ENCODE data around the gene ABAT.
"Not testable (repeated sequence)": the region's sequence is repeated elsewhere in the genome, so short reads cannot be mapped to it uniquely, and the experiment has no call there.

ABAT gene

GRCh38 chr16:8741636-8742035, 67.2 kb downstream of the ABAT start:
- H3K9ac ChIP-seq (ENCODE audit: low read depth, low read length) = no peak overlapping the region
- H3K9me3 ChIP-seq (ENCODE audit: control insufficient read depth, insufficient read depth, low read length) = no peaks in the 10 kb centered on the region
- no peaks in the 10 kb centered on the region for H3K27me3 ChIP-seq (ENCODE audit: control insufficient read depth, insufficient read depth, low read length)
- H3K36me3 ChIP-seq (ENCODE audit: control insufficient read depth, insufficient read depth, low read length) = no peaks in the 10 kb centered on the region
- no peaks in the 10 kb centered on the region for H3K4me1 ChIP-seq (ENCODE audit: control insufficient read depth, insufficient read depth, low read length)
- no peak overlapping the region for H3K4me3 ChIP-seq (ENCODE audit: low read depth, low read length)

GRCh38 chr16:8742068-8742467, 67.7 kb downstream of the ABAT start:
- no peaks in the 10 kb centered on the region for H3K9me3 ChIP-seq (ENCODE audit: control insufficient read depth, insufficient read depth, low read length)
- no peak overlapping the region for H3K4me3 ChIP-seq (ENCODE audit: low read depth, low read length)
- H3K9ac ChIP-seq (ENCODE audit: low read depth, low read length) = no peak overlapping the region
- no peaks in the 10 kb centered on the region for H3K27me3 ChIP-seq (ENCODE audit: control insufficient read depth, insufficient read depth, low read length)
- no peaks in the 10 kb centered on the region for H3K4me1 ChIP-seq (ENCODE audit: control insufficient read depth, insufficient read depth, low read length)
- H3K36me3 ChIP-seq (ENCODE audit: control insufficient read depth, insufficient read depth, low read length) = no peaks in the 10 kb centered on the region

DNA sequence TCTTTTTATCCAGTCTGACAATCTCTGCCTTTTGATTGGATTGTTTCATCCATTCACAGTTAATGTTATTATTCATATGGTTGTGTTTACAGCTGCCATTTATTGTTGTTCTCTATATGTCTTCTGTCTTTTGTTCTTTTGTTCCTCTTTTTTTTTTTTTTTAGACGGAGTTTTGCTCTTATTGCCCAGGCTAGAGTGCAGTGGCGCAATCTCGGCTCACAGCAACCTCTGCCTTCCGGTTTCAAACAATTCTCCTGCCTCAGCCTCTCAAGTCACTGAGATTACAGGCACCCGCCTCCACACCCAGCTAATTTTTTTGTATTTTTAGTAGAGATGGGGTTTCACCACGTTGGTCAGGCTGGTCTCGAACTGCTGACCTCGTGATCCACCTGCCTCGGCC, 74.5 kb downstream of the ABAT start:
- H3K4me3 ChIP-seq (ENCODE audit: low read depth, low read length) = not testable (repeated sequence)

GRCh38 chr16:8751481-8752311, 77.3 kb downstream of the ABAT start:
- no peak overlapping the region for H3K4me3 ChIP-seq (ENCODE audit: low read depth, low read length)
- no peak overlapping the region for H3K9ac ChIP-seq (ENCODE audit: low read depth, low read length)
- H3K9me3 ChIP-seq (ENCODE audit: control insufficient read depth, insufficient read depth, low read length) = no peaks in the 10 kb centered on the region
- no peaks in the 10 kb centered on the region for H3K27me3 ChIP-seq (ENCODE audit: control insufficient read depth, insufficient read depth, low read length)
- no peaks in the 10 kb centered on the region for H3K36me3 ChIP-seq (ENCODE audit: control insufficient read depth, insufficient read depth, low read length)
- H3K4me1 ChIP-seq (ENCODE audit: control insufficient read depth, insufficient read depth, low read length) = no peaks in the 10 kb centered on the region

More for the DNA sequence above, 74.5 kb downstream of the ABAT start:
- not testable (repeated sequence) for H3K4me1 ChIP-seq (ENCODE audit: control insufficient read depth, insufficient read depth, low read length); H3K9ac ChIP-seq (ENCODE audit: low read depth, low read length); H3K27me3 ChIP-seq (ENCODE audit: control insufficient read depth, insufficient read depth, low read length); H3K36me3 ChIP-seq (ENCODE audit: control insufficient read depth, insufficient read depth, low read length); H3K9me3 ChIP-seq (ENCODE audit: control insufficient read depth, insufficient read depth, low read length)

DNA sequence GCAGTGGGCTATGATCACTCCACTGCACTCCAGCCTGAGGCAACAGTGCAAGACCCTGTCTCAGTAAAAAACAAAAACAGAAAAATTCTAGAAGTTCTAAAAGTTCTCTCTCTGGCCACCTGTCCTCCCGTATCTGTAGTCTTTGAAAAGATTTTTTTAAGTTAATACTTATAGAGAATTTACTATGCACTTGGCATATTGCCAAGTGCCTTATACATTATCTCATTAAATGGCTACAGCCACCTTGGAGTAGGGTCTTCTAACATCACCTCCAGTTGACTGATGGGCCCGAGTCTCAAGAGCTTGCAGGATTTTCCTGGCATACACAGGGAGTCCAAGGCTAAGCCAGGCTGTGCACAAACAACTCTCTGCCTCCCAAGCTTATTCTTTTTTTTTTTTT, 78.3 kb downstream of the ABAT start:
- no peaks in the 10 kb centered on the region for H3K27me3 ChIP-seq (ENCODE audit: control insufficient read depth, insufficient read depth, low read length)
- H3K9ac ChIP-seq (ENCODE audit: low read depth, low read length) = no peak overlapping the region
- no peaks in the 10 kb centered on the region for H3K4me1 ChIP-seq (ENCODE audit: control insufficient read depth, insufficient read depth, low read length)
- H3K9me3 ChIP-seq (ENCODE audit: control insufficient read depth, insufficient read depth, low read length) = no peaks in the 10 kb centered on the region
- H3K4me3 ChIP-seq (ENCODE audit: low read depth, low read length) = no peak overlapping the region
- H3K36me3 ChIP-seq (ENCODE audit: control insufficient read depth, insufficient read depth, low read length) = no peaks in the 10 kb centered on the region

DNA sequence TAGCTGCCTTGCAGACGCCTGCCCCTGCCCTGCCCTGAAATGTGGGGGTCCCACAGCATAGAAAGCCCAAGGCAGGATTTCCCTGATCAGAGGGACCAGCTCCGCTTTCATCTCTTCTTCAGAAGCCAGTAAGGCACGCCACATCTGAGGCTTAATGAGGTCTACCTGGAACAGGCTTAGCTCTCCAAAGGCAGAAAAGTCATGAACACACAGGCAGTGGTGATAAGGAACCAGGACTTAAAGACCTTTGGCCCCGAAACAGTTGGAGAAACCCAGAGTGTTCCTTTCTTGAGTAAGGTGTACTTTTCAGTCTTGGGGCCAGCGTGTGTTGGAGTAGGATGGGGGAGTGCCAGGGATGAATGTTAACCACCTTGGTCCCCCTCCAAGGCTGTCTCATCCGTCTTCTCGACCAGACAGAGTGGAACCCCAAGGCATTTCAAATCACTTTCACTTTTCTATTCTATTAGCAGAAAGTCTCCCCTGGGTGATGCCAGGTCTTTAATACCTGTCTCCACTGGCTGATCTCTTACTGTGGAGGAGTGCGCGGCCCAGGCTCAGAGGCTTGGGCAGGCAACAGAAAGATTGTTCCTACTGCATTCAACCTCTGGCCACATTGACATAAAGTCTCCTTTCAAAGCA, 79.1 kb downstream of the ABAT start:
- no peaks in the 10 kb centered on the region for H3K9me3 ChIP-seq (ENCODE audit: control insufficient read depth, insufficient read depth, low read length)
- no peaks in the 10 kb centered on the region for H3K4me1 ChIP-seq (ENCODE audit: control insufficient read depth, insufficient read depth, low read length)
- no peak overlapping the region for H3K4me3 ChIP-seq (ENCODE audit: low read depth, low read length)
- no peak overlapping the region for H3K9ac ChIP-seq (ENCODE audit: low read depth, low read length)
- H3K36me3 ChIP-seq (ENCODE audit: control insufficient read depth, insufficient read depth, low read length) = no peaks in the 10 kb centered on the region
- no peaks in the 10 kb centered on the region for H3K27me3 ChIP-seq (ENCODE audit: control insufficient read depth, insufficient read depth, low read length)

- Histone ChIP-seq H3K36me3 (ENCODE audit: control insufficient read depth, insufficient read depth, low read length) (no peaks in the 10 kb centered on the region), H3K4me1 (ENCODE audit: control insufficient read depth, insufficient read depth, low read length) (no peaks in the 10 kb centered on the region), H3K27me3 (ENCODE audit: control insufficient read depth, insufficient read depth, low read length) (no peaks in the 10 kb centered on the region), H3K9me3 (ENCODE audit: control insufficient read depth, insufficient read depth, low read length) (no peaks in the 10 kb centered on the region), H3K4me3 (ENCODE audit: low read depth, low read length) (no peak overlapping the region), H3K9ac (ENCODE audit: low read depth, low read length) (no peak overlapping the region)
These were observed 82.3 kb downstream of the ABAT start for GRCh38 chr16:8756755-8757154.

- Histone ChIP-seq H3K4me1 (ENCODE audit: control insufficient read depth, insufficient read depth, low read length) (no peaks in the 10 kb centered on the region), H3K27me3 (ENCODE audit: control insufficient read depth, insufficient read depth, low read length) (no peaks in the 10 kb centered on the region), H3K9me3 (ENCODE audit: control insufficient read depth, insufficient read depth, low read length) (no peaks in the 10 kb centered on the region), H3K4me3 (ENCODE audit: low read depth, low read length) (no peak overlapping the region), H3K9ac (ENCODE audit: low read depth, low read length) (no peak overlapping the region), H3K36me3 (ENCODE audit: control insufficient read depth, insufficient read depth, low read length) (no peaks in the 10 kb centered on the region)
These were observed 83.6 kb downstream of the ABAT start for GRCh38 chr16:8758022-8758421.

DNA sequence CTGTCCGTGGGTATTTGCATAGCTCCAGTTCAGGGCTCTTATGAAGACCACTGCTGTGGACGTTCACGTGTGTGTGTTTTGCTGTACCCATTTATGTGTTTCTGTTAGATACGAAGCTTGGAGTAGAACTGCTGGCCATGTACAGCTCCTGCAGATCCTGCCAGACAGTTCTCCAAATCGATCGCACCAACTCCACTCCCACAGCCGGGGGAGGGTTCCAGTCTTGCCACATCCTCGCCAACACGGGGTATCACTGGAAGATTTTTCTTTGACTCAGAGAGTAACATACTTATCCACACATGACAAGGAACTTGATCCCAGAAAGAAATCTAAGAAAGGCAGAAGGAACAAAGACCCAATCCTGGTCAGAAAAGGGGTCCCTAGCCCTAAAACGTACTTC, 85.6 kb downstream of the ABAT start:
- Histone ChIP-seq H3K4me3 (ENCODE audit: low read depth, low read length) (no peak overlapping the region), H3K36me3 (ENCODE audit: control insufficient read depth, insufficient read depth, low read length) (no peaks in the 10 kb centered on the region), H3K9me3 (ENCODE audit: control insufficient read depth, insufficient read depth, low read length) (no peaks in the 10 kb centered on the region), H3K4me1 (ENCODE audit: control insufficient read depth, insufficient read depth, low read length) (peaks cover 6% of the 10 kb centered on the region), H3K27me3 (ENCODE audit: control insufficient read depth, insufficient read depth, low read length) (no peaks in the 10 kb centered on the region), H3K9ac (ENCODE audit: low read depth, low read length) (no peak overlapping the region)

GRCh38 chr16:8761078-8761477, 86.7 kb downstream of the ABAT start:
- Histone ChIP-seq H3K36me3 (ENCODE audit: control insufficient read depth, insufficient read depth, low read length) (no peaks in the 10 kb centered on the region), H3K9ac (ENCODE audit: low read depth, low read length) (no peak overlapping the region), H3K27me3 (ENCODE audit: control insufficient read depth, insufficient read depth, low read length) (no peaks in the 10 kb centered on the region), H3K9me3 (ENCODE audit: control insufficient read depth, insufficient read depth, low read length) (no peaks in the 10 kb centered on the region), H3K4me3 (ENCODE audit: low read depth, low read length) (no peak overlapping the region), H3K4me1 (ENCODE audit: control insufficient read depth, insufficient read depth, low read length) (peaks cover 6% of the 10 kb centered on the region)

GRCh38 chr16:8762254-8762653, 87.8 kb downstream of the ABAT start:
- Histone ChIP-seq H3K4me1 (ENCODE audit: control insufficient read depth, insufficient read depth, low read length) (peaks cover 6% of the 10 kb centered on the region), H3K9me3 (ENCODE audit: control insufficient read depth, insufficient read depth, low read length) (no peaks in the 10 kb centered on the region), H3K4me3 (ENCODE audit: low read depth, low read length) (no peak overlapping the region), H3K36me3 (ENCODE audit: control insufficient read depth, insufficient read depth, low read length) (no peaks in the 10 kb centered on the region), H3K9ac (ENCODE audit: low read depth, low read length) (no peak overlapping the region), H3K27me3 (ENCODE audit: control insufficient read depth, insufficient read depth, low read length) (no peaks in the 10 kb centered on the region)

- Histone ChIP-seq H3K4me1 (ENCODE audit: control insufficient read depth, insufficient read depth, low read length) (peaks cover 6% of the 10 kb centered on the region), H3K9ac (ENCODE audit: low read depth, low read length) (no peak overlapping the region), H3K27me3 (ENCODE audit: control insufficient read depth, insufficient read depth, low read length) (no peaks in the 10 kb centered on the region), H3K9me3 (ENCODE audit: control insufficient read depth, insufficient read depth, low read length) (no peaks in the 10 kb centered on the region), H3K4me3 (ENCODE audit: low read depth, low read length) (no peak overlapping the region), H3K36me3 (ENCODE audit: control insufficient read depth, insufficient read depth, low read length) (no peaks in the 10 kb centered on the region)
These were observed 88.7 kb downstream of the ABAT start for GRCh38 chr16:8763083-8763482.
